Measurements from ENCODE around the gene EPHB1.
"Not testable (repeated sequence)": the region's sequence is repeated elsewhere in the genome, so short reads cannot be mapped to it uniquely, and the experiment has no call there.

EPHB1 gene

GRCh38 chr3:135233476-135233875 lies 438.4 kb downstream of the EPHB1 start:
- not testable (repeated sequence) for DNase-seq

GRCh38 chr3:135235541-135235940 lies 440.5 kb downstream of the EPHB1 start:
- no peak for DNase-seq

- no peak for DNase-seq
Observed at GRCh38 chr3:135237371-135238143, 442.5 kb downstream of the EPHB1 start.

GRCh38 chr3:135238236-135238830 lies 443.3 kb downstream of the EPHB1 start:
- DNase-seq = no peak

- no peak for DNase-seq
Observed at GRCh38 chr3:135238871-135239614, 444.0 kb downstream of the EPHB1 start.

GRCh38 chr3:135239615-135239884 lies 444.5 kb downstream of the EPHB1 start:
- no peak for DNase-seq

GRCh38 chr3:135240426-135240825 lies 445.4 kb downstream of the EPHB1 start:
- DNase-seq = peak in 1 of 2 experiments; percentile 54

GRCh38 chr3:135242285-135242684 lies 447.2 kb downstream of the EPHB1 start:
- no peak for DNase-seq

- DNase-seq = no peak
Observed at GRCh38 chr3:135243616-135244015, 448.6 kb downstream of the EPHB1 start.

GRCh38 chr3:135246027-135246426 lies 451.0 kb downstream of the EPHB1 start:
- DNase-seq = no peak

- no peak for DNase-seq
Observed at GRCh38 chr3:135248213-135248612, 453.2 kb downstream of the EPHB1 start.

- no peak for DNase-seq
Observed at GRCh38 chr3:135249186-135249585, 454.1 kb downstream of the EPHB1 start.

- DNase-seq = no peak
Observed at GRCh38 chr3:135258916-135259315, 463.9 kb downstream of the EPHB1 start.

- DNase-seq = no peak
Observed at GRCh38 chr3:135260025-135260424, 465.0 kb downstream of the EPHB1 start.

- DNase-seq = no peak
Observed at GRCh38 chr3:135261214-135261775, 466.2 kb downstream of the EPHB1 start.

GRCh38 chr3:135261916-135262315 lies 466.9 kb downstream of the EPHB1 start:
- no peak for DNase-seq

GRCh38 chr3:135262441-135262840 lies 467.4 kb downstream of the EPHB1 start:
- DNase-seq = no peak

- DNase-seq = no peak
Observed at GRCh38 chr3:135263331-135263730, 468.3 kb downstream of the EPHB1 start.

GRCh38 chr3:135267487-135267886 lies 472.4 kb downstream of the EPHB1 start:
- no peak for DNase-seq

- no peak for DNase-seq
Observed at GRCh38 chr3:135268941-135269532, 474.0 kb downstream of the EPHB1 start.

- DNase-seq = no peak
Observed at GRCh38 chr3:135271177-135272025, 476.3 kb downstream of the EPHB1 start.

- DNase-seq = no peak
Observed at GRCh38 chr3:135272026-135272669, 477.1 kb downstream of the EPHB1 start.
